PC-3 (cell line): Measurements from ENCODE around the gene C11orf86.

Source experiments
- EZH2 ChIP-seq: fragments of 300-600 bp; sonication (generic); IDR thresholded peaks from one replicate; pipeline ENCODE4 v1.6.1; 2017; ENCODE audit warnings: antibody characterized with exemption, mild to moderate bottlenecking, low read length; ENCODE audit not compliant: unreplicated experiment
- EZH2phosphoT487 ChIP-seq: fragments of 300-600 bp; sonication (generic); IDR thresholded peaks from 2 replicates; pipeline ENCODE4 v1.6.1; 2018; ENCODE audit warnings: mild to moderate bottlenecking, antibody characterized with exemption, low read length, borderline replicate concordance
- TF ChIP-seq, protein P1 (sequence below): fragments of 300-600 bp; sonication (generic); conservative IDR thresholded peaks from 2 replicates; pipeline ENCODE4 v1.5.1; 2017; ENCODE audit warnings: antibody characterized with exemption, low read depth, mild to moderate bottlenecking, low read length

GRCh38 chr11:66996609-66997273, 21.6 kb downstream of the C11orf86 start:
- TF ChIP-seq, protein P1, sequence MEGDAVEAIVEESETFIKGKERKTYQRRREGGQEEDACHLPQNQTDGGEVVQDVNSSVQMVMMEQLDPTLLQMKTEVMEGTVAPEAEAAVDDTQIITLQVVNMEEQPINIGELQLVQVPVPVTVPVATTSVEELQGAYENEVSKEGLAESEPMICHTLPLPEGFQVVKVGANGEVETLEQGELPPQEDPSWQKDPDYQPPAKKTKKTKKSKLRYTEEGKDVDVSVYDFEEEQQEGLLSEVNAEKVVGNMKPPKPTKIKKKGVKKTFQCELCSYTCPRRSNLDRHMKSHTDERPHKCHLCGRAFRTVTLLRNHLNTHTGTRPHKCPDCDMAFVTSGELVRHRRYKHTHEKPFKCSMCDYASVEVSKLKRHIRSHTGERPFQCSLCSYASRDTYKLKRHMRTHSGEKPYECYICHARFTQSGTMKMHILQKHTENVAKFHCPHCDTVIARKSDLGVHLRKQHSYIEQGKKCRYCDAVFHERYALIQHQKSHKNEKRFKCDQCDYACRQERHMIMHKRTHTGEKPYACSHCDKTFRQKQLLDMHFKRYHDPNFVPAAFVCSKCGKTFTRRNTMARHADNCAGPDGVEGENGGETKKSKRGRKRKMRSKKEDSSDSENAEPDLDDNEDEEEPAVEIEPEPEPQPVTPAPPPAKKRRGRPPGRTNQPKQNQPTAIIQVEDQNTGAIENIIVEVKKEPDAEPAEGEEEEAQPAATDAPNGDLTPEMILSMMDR, result no peak
- TF ChIP-seq EZH2 (no peak), EZH2phosphoT487 (no peak)
